GM10266 (cell line): ENCODE data around the gene HGF.

Source experiments
- DNase-seq: peaks from one replicate; pipeline ENCODE4 v3.0.0; 2012; ENCODE audit errors: extremely low spot score
- CTCF ChIP-seq: IDR thresholded peaks from 2 replicates; pipeline ENCODE4 v1.5.1; 2012; ENCODE audit warnings: mild to moderate bottlenecking, low read depth; ENCODE audit not compliant: control insufficient read depth, insufficient read depth; ENCODE audit errors: missing control alignments

Gene HGF

GRCh38 chr7:81783818-81784217 lies 14.0 kb upstream of the HGF start:
- TF ChIP-seq CTCF = no peak
- DNase-seq = no peak

- no peak for TF ChIP-seq CTCF
- no peak for DNase-seq
Observed at GRCh38 chr7:81780914-81781693, 11.3 kb upstream of the HGF start.

GRCh38 chr7:81779706-81780105 lies 9.9 kb upstream of the HGF start:
- no peak for TF ChIP-seq CTCF
- no peak for DNase-seq

- no peak for DNase-seq
- no peak for TF ChIP-seq CTCF
Observed at GRCh38 chr7:81777697-81778096, 7.8 kb upstream of the HGF start.

GRCh38 chr7:81776948-81777630 lies 7.2 kb upstream of the HGF start:
- DNase-seq = no peak
- TF ChIP-seq CTCF = no peak

GRCh38 chr7:81776161-81776560 lies 6.3 kb upstream of the HGF start:
- no peak for DNase-seq
- TF ChIP-seq CTCF = no peak

GRCh38 chr7:81775560-81775959 lies 5.7 kb upstream of the HGF start:
- DNase-seq = no peak
- no peak for TF ChIP-seq CTCF
